ENCODE measurements around the gene TSHZ2.

DNA sequence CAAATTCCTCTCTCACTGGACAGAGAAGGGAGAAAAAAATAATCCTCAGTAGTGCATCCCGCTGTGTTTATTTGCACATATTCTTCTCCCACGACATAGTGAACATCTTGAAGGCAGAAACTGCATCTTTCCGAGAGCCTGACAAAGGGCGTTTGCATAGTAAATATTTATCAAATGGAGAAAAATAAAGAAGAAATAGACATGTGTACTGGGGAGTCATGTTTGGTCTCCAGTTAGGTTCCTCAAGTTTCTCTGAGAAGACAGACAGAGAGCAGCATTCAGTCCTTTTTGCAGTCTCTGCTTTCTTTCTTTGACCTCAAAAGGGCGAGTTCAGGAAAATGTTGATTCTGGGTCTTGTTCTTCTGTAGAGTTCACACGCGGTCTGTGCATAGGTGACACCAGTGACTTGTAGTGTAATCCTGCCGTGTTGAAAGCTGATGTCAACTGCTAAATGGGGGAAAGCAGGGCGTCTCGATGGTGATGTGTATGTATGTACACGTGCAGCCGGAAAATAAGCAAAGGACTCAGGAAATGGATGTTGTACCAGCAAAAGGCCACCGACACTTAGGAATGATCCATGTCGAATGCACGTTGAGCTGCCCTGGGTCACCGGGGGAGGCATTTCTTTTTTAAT, 335.9 kb downstream of the TSHZ2 start:
- no peak for TF ChIP-seq POLR2A (IDR thresholded peaks at IDR 0.05)
- TF ChIP-seq, protein P1, sequence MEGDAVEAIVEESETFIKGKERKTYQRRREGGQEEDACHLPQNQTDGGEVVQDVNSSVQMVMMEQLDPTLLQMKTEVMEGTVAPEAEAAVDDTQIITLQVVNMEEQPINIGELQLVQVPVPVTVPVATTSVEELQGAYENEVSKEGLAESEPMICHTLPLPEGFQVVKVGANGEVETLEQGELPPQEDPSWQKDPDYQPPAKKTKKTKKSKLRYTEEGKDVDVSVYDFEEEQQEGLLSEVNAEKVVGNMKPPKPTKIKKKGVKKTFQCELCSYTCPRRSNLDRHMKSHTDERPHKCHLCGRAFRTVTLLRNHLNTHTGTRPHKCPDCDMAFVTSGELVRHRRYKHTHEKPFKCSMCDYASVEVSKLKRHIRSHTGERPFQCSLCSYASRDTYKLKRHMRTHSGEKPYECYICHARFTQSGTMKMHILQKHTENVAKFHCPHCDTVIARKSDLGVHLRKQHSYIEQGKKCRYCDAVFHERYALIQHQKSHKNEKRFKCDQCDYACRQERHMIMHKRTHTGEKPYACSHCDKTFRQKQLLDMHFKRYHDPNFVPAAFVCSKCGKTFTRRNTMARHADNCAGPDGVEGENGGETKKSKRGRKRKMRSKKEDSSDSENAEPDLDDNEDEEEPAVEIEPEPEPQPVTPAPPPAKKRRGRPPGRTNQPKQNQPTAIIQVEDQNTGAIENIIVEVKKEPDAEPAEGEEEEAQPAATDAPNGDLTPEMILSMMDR (IDR thresholded peaks at IDR 0.05): no peak
- TF ChIP-seq POLR2AphosphoS5 (IDR thresholded peaks at IDR 0.05): no peak
- no peak for TF ChIP-seq EP300 (IDR thresholded peaks at IDR 0.05; ENCODE audit: low read depth)
